Adipocyte (in vitro differentiated cells): ENCODE data around the gene SLTM.
"Not testable (repeated sequence)": the region's sequence is repeated elsewhere in the genome, so short reads cannot be mapped to it uniquely, and the experiment has no call there.

Experiments used
- DNase-seq: peaks from one replicate; pipeline ENCODE4 v3.0.0-alpha.2; 2015; ENCODE audit warnings: low read depth
- H3K27me3 ChIP-seq: replicated peaks from 2 replicates; pipeline ENCODE4 v1.7.0; 2013; ENCODE audit warnings: mild to moderate bottlenecking, low read length, moderate library complexity; ENCODE audit not compliant: control insufficient read depth, insufficient read depth
- H3K36me3 ChIP-seq: 2 replicates; pipeline ENCODE4 v1.7.0; 2013; ENCODE audit warnings: low read length, mild to moderate bottlenecking, moderate library complexity; ENCODE audit not compliant: control insufficient read depth, insufficient read depth, severe bottlenecking
- H3K4me1 ChIP-seq: 2 replicates; pipeline ENCODE4 v1.7.0; 2013; ENCODE audit warnings: mild to moderate bottlenecking, low read length, moderate library complexity; ENCODE audit not compliant: control insufficient read depth, insufficient read depth
- H3K4me3 ChIP-seq: 2 replicates; pipeline ENCODE4 v1.7.0; 2013; ENCODE audit warnings: mild to moderate bottlenecking, low read length, moderate library complexity
- H3K9ac ChIP-seq: 2 replicates; pipeline ENCODE4 v1.7.0; 2013; ENCODE audit warnings: mild to moderate bottlenecking, low read length, moderate library complexity
- H3K9me3 ChIP-seq: 2 replicates; pipeline ENCODE4 v1.7.0; 2013; ENCODE audit warnings: mild to moderate bottlenecking, low read length, moderate library complexity; ENCODE audit not compliant: control insufficient read depth

Gene SLTM

DNA sequence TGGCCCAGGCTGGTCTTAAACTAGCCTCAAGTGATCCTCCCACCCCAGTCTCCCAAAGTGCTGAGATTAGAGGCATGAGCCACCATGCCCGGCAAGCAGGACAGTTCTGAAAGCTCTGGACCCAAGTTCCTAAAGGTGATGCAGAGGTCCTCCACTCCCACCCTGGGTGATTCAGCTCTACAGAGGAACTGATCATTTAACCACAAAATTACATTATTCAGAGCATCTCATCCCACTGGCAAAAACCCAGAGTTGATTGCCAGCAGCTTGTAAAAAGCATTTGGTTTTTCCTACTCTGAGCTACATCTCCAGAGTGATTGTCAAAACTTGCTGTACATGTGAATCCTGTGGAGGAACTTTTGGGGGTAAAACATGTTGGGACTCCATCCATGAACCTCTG, 60.2 kb downstream of the SLTM start:
- no peaks in the 10 kb centered on the region for H3K9me3 ChIP-seq

GRCh38 chr15:58870451-58870850, 63.0 kb downstream of the SLTM start:
- peak; percentile 56 for DNase-seq
- Histone ChIP-seq H3K9me3 (no peaks in the 10 kb centered on the region), H3K9ac (no peak overlapping the region), H3K27me3 (no peaks in the 10 kb centered on the region), H3K4me3 (no peak overlapping the region), H3K36me3 (peaks cover 2% of the 10 kb centered on the region), H3K4me1 (peaks cover 10% of the 10 kb centered on the region)

More for the DNA sequence above, 60.2 kb downstream of the SLTM start:
- Histone ChIP-seq H3K36me3 (peaks cover 25% of the 10 kb centered on the region), H3K27me3 (no peaks in the 10 kb centered on the region), H3K4me3 (no peak overlapping the region), H3K4me1 (peaks cover 13% of the 10 kb centered on the region), H3K9ac (no peak overlapping the region)
- DNase-seq = no peak

DNA sequence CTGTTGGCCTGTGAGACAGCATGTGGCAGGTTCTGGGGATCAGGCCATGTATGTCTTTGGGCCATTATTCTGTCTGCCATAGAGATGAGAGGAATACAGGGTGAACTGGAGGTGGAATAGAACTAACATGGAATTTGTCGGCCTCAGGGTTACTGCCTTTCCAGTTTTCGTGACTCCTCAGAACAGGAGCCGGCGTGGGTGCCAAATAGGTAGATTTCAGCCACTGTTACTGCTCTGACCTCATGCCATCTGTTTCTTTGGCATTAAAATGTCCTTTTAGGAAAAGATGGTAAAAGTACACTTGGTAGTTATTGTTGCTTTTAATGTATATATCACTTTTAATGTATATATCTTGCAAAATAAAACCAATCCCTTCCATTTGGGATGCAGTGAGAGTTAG, 65.6 kb downstream of the SLTM start:
- no peak overlapping the region for H3K9ac ChIP-seq
- H3K36me3 ChIP-seq = no peaks in the 10 kb centered on the region
- no peaks in the 10 kb centered on the region for H3K27me3 ChIP-seq
- DNase-seq = no peak
- no peaks in the 10 kb centered on the region for H3K9me3 ChIP-seq
- peaks cover 8% of the 10 kb centered on the region for H3K4me1 ChIP-seq
- no peak overlapping the region for H3K4me3 ChIP-seq

DNA sequence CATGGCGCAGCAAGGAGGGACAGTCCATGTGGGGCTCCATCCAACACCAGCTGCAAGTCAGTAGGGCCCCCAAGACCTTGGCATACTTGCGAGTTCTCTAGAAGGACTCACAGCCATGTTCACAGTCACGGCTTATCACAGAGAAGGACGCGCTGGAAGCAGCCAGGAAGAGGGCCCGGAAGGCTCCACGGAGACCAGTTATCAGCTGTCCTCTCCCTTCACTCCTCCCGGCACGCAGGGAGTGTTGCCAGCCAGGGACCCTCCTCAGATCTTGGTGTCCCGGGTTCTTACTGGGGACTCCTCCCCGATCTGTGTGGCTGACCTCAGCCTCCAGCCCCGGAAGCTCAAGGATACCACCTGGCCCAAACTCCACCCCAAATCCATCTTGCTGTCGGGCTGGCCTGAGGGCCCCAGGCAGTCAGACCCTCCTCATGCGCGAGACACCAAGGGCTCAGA, 68.0 kb downstream of the SLTM start:
- H3K9ac ChIP-seq = peak overlapping the region; percentile 70
- no peak for DNase-seq

GRCh38 chr15:58864602-58865424, 68.7 kb downstream of the SLTM start:
- DNase-seq = no peak
- peaks cover 5% of the 10 kb centered on the region for H3K4me1 ChIP-seq
- peak overlapping the region; percentile 72 for H3K4me3 ChIP-seq
- H3K9ac ChIP-seq = peak overlapping the region; percentile 70
- H3K36me3 ChIP-seq = no peaks in the 10 kb centered on the region
- no peaks in the 10 kb centered on the region for H3K9me3 ChIP-seq
- no peaks in the 10 kb centered on the region for H3K27me3 ChIP-seq

More for the DNA sequence above, 68.0 kb downstream of the SLTM start:
- Histone ChIP-seq H3K4me1 (peaks cover 8% of the 10 kb centered on the region), H3K27me3 (no peaks in the 10 kb centered on the region), H3K36me3 (no peaks in the 10 kb centered on the region), H3K9me3 (no peaks in the 10 kb centered on the region), H3K4me3 (peak overlapping the region; percentile 72)

DNA sequence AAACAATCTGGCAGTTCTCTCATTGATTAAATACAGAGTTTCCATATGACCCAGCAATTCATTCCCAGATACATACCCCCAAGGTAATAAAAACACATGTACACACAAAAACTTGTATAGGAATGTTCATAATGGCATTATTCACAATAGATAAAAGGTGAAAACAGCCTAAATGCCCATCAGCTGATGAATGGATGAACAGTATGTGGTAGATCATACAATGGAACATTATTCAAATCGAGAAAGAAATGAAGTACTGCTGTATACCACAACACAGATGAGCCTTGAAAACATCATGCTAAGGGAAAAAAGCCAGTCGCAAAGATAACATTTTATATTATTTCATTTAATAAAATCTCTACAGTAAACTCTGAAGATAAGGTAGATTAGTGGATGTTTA, 71.2 kb downstream of the SLTM start:
- DNase-seq = no peak
- Histone ChIP-seq H3K4me1 (peaks cover 5% of the 10 kb centered on the region), H3K36me3 (no peaks in the 10 kb centered on the region), H3K9ac (no peak overlapping the region), H3K27me3 (no peaks in the 10 kb centered on the region), H3K4me3 (no peak overlapping the region), H3K9me3 (no peaks in the 10 kb centered on the region)

DNA sequence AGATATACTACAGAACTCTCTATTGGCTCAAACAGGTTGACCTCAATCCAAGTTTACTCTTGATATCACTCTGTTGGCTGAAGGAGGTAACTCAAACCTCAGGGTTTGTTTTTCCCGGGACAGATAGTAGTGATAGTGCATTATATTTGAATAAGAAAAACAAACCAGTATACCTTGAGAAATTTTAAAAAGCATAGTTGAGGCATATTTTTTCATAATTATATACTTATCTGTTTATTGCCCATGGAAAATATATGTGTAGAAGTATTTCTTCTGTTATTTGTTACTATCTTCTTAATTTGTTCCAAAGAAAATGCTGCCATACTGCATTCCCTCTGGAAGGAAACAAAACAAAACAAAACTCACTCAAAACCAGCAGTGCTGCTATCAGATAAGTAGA, 76.9 kb downstream of the SLTM start:
- not testable (repeated sequence) for H3K9ac ChIP-seq, DNase-seq, H3K27me3 ChIP-seq, H3K4me3 ChIP-seq, H3K9me3 ChIP-seq, H3K36me3 ChIP-seq, H3K4me1 ChIP-seq

DNA sequence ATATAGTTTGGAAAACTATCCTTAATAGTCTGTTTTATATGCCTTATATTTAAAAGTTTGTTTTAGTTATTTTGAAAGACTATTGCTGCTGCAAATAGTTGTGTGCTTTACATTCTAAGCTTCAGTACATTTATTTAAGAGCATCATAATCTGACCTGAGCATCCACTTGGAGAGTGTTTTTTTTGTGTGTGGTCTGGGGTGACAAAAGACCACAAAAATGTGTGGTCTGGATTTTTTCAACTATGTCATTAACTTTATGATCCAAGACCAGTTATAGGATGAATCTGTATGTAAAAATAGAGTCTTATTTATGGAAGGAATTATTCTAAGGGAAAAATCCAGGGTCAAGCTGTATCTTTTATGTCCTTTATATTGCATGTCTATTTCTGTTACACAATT, 77.4 kb downstream of the SLTM start:
- Histone ChIP-seq H3K27me3 (no peaks in the 10 kb centered on the region), H3K9ac (no peak overlapping the region), H3K4me1 (no peaks in the 10 kb centered on the region), H3K9me3 (no peaks in the 10 kb centered on the region), H3K4me3 (no peak overlapping the region), H3K36me3 (peaks cover 6% of the 10 kb centered on the region)
- peak; percentile 24 for DNase-seq

- H3K4me3 ChIP-seq = no peak overlapping the region
- DNase-seq = no peak
- no peak overlapping the region for H3K9ac ChIP-seq
- no peaks in the 10 kb centered on the region for H3K9me3 ChIP-seq
- no peaks in the 10 kb centered on the region for H3K4me1 ChIP-seq
- no peaks in the 10 kb centered on the region for H3K27me3 ChIP-seq
- H3K36me3 ChIP-seq = peaks cover 6% of the 10 kb centered on the region
These were observed 78.9 kb downstream of the SLTM start for GRCh38 chr15:58854593-58854992.

GRCh38 chr15:58852347-58852746, 81.1 kb downstream of the SLTM start:
- Histone ChIP-seq H3K9me3 (no peaks in the 10 kb centered on the region), H3K27me3 (no peaks in the 10 kb centered on the region), H3K4me1 (no peaks in the 10 kb centered on the region), H3K36me3 (peaks cover 12% of the 10 kb centered on the region), H3K4me3 (no peak overlapping the region), H3K9ac (no peak overlapping the region)
- no peak for DNase-seq

- H3K9me3 ChIP-seq, H3K27me3 ChIP-seq, DNase-seq, H3K4me3 ChIP-seq, H3K4me1 ChIP-seq, H3K9ac ChIP-seq: not testable (repeated sequence)
- H3K36me3 ChIP-seq = peaks cover 13% of the 10 kb centered on the region
These were observed 82.3 kb downstream of the SLTM start for GRCh38 chr15:58851205-58851604.
